ENCODE measurements around the gene FAM177B.
A peak's percentile ranks its signal among the peaks of the same experiment; 100 is the strongest.

Gene FAM177B

DNA sequence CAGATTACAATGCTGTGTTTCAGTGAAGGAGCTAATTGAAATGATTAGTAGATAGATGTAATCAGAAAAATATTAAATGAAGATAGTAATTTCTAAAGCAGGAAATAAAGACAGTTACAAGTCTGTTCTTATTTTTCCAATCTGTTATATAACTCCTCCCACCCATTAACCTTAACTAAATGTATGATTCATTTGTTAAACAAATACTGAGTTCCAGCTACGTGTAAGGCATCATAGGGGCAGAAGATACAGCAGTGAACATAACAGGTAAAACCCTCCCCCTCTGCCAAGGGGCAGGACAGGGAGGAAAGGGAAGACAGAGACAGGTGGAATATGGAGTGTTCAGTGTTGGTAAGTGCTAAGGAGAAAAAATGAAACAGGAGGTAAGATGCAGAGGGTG is at the start of gene FAM177B:
TSS of gene FAM177B (plus strand) at position 231 of the 400 bp plus-strand sequence. CDS start 9,344 bp downstream, outside the sequence.
- DNase-seq = no peak

DNA sequence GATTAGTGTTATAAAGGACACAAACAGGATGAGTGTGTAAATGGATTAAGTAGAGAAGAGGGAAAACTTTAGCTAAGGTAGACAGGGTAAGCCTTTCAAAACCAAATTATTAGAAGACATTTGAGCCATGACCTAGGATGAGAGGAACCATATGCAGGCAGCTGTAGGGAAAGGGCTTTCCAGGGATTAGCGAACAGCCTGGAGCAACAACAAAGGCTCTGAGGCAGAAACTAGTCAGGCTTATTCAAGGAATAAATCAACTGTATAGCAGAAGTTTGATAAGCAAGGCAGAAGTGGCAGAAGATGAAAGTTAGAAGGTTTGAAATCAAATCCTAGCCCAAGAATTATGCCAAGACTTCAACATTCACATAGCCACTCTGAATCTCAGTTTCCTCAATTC is 46.0 kb upstream of the FAM177B start:
- DNase-seq = no peak

DNA sequence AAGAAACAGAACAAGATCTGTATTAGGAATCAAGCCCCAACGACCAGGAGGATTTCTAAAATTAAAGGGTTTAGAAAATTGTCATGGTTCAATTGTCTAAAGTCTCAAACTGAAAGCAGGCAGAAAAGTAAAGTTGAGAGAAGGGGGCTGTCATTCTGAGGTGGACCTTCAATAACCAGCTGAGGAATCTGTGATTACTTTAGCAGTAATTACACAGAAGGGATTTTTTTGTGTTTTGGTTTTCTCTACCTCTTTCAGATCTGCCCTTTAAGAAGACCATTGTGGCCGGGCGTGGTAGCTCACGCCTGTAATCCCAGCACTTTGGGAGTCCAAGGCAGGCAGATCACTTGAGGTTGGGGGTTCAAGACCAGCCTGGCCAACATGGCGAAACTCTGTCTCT is 42.1 kb upstream of the FAM177B start:
- DNase-seq = no peak

DNA sequence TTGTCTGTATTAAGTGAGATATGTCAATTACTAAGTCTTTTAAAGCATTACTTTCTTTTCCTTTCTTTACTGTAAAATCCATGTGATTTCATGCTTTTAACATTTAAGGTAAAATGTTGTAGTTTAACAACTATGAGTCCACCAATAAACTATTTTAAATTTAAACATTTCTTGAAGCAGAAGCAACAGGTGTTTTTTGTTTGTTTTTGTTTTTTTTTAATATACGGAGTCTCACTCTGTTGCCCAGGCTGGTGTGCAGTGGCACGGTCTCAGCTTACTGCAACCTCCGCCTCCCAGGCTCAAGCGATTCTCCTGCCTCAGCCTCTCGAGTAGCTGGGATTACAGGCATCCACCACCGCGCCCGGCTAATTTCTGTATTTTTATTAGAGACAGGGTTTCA is 40.3 kb upstream of the FAM177B start:
- DNase-seq = no peak

DNA sequence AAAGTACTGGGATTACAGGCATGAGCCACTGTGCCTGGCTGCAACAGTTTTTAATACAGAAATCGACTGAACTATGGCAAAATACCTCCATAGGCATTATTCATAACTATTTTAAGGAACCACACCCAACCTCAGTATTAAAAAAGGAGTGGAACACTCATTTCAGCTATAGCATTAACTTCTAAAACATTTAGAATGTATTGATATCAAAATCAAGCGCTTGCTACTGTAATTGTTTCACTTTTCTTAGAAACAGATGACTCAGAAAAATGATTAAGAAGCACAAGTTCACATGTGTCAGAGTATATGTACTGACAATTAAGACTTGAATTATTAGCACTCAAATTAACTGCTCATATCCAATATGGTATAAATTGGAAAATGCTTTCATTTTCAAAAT is 39.8 kb upstream of the FAM177B start:
- DNase-seq = no peak

DNA sequence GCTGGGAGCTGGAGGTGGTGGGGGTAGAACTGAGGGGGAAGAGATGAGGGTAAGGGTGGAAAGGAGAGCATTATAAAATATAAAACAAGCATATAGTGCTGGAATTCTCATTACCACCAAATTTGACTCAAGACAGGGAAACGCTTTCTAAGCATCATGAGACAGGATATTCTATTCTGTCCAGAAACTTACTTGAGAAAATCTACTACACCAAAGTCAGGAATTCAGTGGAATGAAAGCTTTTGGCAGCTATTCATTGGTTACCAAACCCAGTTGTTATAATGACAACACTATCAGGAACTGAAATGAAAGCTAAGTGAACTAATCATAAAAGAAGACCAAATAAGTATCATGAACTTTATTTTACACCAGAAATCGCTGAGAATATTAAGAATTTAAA is 39.2 kb upstream of the FAM177B start:
- no peak for DNase-seq

DNA sequence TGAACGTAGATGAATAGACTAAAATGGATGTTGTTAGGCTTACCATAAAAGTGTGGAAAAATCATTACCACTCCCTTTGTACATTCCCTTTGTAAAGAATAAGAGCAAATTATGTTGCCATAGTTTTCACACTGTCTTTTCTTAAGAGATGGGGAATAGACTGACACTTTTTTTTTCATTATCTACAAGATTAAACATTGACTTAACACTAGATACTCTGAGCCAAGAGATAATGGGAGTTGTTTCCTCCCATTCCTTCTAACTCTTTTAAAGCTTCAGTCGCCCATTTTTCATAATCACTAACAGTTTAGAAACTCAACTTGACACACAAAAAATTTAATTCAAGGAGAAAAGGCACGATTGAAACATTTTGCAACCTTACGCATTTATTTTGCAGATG is 34.8 kb upstream of the FAM177B start:
- DNase-seq = no peak

DNA sequence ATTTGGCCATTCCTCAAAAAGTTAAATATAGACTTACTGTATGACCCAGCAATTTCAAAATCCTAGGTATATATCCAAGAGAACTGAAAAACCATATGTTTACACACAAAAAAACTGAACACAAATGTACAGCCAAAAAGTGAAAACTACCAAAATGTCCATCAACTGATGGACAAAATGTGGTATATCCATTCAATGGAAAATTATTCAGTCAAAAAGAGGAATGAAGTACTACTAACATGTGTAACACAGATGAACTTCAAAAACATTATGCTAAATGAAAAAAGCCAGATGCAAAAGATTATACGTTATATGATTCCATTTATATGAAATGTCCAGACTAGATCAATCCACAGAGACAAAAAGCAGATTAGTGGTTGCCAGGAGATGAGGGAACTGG is 32.7 kb upstream of the FAM177B start:
- no peak for DNase-seq

DNA sequence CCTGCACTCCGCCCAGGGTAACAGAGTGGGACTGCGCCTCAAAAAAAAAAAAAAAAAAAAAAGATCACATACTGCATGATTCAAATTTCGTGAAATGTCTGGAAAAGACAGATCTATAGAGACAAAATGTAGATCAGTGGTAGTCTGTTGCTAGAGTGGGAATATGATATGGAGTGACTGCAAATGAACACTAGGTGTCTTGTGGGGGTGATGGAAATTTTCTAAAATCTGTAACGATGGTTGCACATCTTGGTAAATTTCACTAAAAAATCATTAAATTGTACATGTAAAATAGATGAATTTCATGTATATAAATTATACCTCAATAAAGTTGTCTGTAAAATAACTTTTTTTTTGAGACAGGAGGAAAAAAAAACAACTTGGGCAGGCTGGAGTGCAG is 30.2 kb upstream of the FAM177B start:
- no peak for DNase-seq

DNA sequence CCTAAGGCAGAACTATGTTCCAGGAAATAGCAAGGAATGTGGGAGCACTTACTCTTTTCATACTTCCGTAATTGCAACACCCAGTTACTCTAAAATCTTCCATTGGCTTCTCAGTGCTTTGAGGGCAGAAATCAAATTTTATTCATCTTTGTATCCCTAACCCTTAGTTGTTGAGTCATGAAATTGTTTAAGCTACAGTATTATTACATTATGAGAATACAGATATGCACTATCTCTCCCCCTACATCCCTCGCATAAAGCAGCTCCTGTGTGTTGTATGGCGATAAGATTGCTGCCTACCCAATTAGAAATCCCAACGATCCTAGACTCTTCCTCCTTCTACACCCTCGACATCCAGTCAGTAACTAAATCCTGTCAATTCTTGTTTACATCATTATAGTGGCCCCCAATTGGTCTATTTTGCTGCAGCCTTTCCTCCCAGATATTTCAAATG is 27.3 kb upstream of the FAM177B start:
- DNase-seq = no peak

DNA sequence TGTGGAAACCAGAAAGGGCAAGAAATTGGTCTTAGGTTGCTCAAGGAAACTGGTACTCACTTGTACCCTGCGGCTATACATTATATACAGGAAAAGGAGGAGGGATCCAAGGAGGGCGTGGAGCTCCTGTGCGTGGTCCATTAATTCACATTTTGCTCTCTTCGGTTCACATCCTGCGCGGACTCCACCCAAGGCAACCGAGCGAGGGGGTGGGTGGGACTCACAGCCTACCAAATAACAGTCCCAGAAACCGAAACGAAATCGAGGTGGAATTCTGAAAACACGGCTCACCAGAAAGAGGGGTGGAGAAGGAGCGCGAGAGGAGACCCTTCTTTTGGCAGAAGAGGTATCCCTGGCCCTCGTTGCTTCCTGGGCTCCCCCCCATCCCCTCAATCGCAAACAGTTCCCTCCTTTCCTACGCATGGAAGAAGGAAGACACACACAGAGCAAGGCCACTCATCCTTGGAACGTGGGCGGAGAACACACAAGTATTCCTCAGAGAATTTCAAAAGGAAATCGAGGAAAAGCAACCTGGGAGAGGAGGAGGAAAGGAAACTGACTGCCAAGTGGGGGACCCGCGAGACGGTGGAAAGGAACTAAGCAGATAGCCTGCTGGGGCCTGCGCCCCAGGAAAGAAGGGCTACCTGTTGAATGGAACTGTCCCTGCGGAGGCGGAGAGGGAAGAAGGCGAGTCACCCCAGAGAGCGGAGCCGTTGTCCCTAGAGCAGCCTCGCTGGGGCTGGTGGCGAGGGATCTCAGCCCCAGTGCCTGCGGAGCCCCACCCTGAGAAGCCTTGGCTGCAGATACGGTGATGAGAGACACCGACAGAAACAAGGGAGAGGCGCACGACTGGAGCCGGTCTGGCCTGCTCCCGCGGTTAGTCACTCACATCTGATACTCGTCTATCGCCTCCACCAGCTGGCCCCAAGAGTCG is 25.4 kb upstream of the FAM177B start:
- DNase-seq = peak; percentile 54

DNA sequence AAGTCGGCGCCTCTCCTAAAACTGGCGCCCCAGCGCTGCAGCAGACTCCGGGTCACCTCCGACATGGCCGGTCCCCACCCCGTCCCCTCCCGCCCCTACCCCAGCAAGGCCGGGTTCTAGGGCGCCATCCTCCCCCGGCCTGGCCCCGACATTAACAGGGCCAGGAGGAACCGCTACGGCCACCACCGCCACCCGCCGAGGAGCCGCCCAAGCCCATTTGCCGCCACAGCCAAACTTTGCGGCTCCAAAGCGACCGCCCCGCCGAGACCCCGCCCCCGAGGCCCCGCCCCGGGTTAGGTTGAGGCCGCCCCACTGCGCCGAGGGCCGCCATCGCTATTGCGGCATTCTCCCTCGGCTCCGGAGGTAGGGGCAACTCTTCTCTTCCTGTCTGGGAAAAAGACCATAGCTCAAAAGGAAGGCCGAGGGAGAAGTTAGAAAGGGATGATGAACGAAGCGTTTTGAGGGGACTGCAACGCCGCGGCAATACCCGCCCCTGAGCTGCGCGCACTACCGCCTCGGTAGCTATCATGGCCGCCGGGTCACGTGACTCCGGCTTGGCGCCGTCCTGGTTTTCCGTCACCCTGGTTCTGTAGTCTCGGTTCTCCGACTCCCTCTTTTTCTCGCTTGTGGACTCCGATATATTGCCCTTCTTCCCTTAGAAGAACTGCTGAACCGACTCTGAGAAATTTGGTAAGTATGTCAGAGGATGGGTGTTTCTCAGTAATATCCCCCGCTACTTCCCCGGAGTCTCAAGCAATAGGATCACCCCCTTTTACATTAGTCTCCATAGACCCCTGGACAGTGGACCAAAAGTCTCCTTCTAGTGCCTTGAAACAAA is 24.5 kb upstream of the FAM177B start, which contains the start of the genes AIDA and BROX:
TSS of gene AIDA (minus strand) at position 239 of the 838 bp plus-strand sequence. CDS start at position 65, 174 bp downstream.
TSS of gene BROX (plus strand) at position 312 of the 838 bp plus-strand sequence. CDS start 3,136 bp downstream, outside the sequence.
- DNase-seq = peak; percentile 97

DNA sequence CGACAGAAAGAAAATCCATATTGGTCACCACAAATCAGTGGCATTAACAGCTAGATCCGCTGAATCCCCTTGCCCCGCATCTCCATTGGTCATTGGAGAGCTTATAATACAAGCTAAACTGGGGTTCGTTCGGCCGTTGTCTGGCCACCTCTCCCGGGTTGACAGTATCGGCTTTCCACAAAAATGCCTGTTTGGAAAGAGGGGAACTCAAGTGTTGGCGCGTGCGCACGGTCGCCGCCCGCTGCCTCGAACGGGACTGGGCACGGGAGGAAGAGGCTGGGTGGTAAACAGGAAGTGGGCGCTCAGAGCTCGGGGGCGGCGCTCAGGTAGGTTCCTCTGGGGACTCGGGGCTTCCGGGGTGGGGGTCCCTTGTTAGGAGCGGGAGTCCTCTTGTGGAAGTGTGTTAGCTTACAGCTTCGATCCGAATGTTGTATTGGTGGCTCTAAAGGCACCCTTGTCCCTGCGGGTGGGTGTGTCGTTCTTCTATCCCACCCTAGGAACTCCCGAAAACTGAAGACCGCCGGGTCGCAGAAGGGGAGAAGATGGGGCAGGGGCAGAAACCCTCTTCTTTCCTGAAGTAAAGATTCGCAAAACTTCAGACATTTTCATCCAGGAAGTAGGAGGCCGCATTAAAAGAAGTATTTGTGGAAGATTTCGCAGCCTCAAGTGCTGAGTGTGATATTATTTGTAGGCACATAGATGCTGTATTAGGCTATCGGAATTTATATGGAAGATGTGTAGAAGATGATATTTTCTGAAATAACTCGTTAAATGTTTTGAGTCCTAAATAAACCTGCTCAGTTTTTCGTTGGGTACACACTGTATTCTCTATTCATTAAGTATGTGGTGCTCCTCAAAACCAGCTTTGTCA is 23.7 kb upstream of the FAM177B start:
- peak; percentile 94 for DNase-seq

DNA sequence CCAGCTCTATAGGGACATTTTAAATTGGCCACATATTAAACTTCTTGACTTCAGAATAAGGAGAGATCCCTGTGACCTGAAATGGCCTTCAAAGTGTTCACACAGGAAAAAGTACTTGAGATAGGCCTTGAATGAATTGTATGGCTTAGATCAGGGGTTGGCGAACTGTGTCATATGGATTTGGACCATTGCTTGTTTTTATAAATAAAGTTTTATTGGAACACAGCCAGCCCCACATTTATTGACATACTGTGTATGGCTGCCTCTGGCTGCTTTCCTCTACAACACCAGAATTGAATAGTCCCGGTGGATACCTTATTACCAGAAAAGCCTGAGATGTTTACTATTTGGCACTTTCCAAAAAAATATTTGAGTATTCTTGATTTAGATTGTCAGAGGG is 20.6 kb upstream of the FAM177B start:
- no peak for DNase-seq

DNA sequence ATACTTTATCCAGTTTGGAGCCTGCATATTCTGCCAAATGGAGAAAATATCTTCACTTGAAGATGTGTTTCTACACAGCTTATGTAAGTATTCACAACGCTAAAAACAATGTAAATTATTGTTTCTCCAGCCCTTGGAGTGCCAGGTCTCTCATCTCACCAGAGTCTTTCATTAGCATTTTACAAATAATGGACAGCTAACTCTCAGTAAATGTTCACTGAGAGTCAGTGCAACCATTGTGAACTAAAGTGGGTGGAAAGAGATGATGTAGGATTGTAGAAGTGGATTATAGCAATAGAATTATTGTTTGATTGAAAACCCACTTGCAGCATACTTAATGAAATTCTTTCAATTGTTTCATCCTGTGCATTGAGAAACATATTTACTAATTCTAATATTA is 8.3 kb upstream of the FAM177B start:
- no peak for DNase-seq

DNA sequence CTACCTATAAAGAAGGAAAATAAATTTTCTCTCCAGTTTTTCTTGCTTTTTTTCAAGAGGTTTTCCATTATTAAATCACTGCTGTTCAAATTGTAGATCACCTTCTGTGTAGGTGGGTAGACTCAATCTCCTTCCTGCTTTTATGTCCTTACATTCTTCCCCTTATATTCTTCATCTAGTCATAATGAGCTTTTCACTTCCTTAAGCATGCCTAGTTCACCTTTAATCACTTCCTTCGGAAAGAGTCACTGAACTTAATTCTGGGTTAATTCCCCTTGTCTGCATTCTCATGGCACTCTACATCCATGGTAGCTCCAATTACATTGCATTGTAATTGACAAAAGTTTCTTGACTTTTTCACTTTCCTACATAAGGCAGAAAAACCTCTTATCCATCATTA is 6.1 kb upstream of the FAM177B start:
- DNase-seq = no peak

DNA sequence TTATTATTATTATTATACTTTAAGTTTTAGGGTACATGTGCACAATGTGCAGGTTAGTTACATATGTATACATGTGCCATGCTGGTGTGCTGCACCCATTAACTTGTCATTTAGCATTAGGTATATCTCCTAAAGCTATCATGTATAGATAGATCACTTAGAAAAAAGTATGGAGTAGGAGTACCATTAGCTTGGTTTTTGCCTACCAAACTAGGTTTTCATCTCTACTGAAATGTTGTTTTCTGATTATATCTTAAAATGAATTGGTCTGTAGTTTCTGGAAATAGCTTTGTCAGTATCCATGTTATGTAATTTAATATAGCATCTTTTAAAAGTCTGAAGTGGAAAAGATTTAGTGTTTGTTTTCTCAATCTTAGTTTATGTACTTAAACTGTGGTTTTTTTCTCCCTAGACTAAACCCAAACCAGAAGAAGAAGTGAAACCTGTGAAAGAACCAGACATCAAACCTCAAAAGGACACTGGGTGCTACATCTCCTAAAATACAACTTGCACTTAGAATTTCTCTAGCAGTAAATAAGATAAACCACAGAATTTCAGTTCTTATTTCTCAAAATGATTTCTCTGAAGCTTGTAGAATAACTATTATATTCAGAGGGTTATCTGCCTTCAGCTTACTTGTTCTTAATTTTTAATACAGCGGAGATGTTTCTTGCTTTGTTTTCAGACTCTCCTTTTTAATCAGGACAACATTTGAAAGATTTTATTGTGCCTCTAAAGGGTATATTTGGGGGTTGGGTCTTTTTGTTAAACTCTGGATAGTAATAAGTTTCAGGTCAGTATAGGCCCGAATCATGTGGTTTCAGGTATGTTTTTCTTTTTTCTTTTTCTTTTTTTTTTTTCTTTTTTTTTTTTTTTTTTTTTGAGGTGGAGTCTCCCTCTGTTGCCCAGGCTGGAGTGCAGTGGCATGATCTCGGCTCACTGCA is 4.5 kb upstream of the FAM177B start:
- no peak for DNase-seq

DNA sequence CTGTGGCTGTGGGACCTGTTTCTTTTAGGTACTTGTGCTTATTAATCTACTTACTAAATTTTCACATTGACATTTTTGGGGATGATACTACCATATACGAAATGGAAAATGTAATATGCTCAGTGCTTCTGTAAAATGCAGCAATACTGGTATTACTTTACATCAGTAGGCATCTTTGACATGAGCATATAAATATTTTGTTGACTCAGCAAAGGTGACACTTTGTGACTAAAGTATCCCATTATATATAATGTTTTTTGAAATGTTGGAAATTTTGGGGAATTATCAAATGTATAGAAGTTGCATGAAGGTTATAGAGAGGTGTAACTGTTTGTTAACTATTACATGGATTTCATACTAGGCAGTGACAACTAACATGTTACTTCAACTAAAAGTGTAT is 2.3 kb upstream of the FAM177B start:
- no peak for DNase-seq

DNA sequence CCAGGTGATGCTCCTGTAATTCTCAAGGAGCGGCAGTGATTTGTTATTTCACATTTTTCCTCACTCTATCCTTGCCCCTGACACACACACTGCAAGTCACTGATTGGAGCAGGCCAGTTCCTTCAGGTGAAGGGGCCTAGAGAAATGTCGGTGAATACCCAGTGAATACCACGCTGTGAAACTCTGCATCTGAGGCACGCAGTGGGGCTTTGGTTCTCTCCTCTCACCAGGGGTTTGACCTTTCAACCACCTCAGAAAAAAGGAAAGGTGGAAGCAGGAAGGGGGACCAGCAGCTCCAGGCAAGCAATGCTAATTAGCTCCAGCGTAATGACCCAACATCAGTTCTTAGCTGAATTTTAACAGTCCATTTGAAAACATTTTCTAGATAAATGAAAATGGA is 532 bp upstream of the FAM177B start:
- no peak for DNase-seq

DNA sequence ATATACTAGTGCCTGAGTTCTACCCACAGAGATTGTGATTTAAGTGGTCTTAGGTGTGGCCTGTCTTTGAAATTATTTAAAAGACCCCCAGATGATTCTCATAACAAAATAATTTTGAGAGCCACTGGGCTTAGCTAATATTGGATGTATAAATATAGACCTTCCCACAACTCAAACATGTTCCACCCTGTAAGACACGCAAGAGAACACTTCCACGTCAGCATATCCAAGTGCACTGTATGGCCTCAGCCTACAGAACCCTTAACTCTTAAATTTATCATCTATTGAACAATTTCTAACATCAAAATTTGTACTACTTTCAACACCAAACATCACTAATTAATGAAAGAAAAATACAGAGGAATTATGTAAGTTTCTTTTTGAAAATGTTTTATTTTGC is 2.5 kb downstream of the FAM177B start:
- DNase-seq = no peak

DNA sequence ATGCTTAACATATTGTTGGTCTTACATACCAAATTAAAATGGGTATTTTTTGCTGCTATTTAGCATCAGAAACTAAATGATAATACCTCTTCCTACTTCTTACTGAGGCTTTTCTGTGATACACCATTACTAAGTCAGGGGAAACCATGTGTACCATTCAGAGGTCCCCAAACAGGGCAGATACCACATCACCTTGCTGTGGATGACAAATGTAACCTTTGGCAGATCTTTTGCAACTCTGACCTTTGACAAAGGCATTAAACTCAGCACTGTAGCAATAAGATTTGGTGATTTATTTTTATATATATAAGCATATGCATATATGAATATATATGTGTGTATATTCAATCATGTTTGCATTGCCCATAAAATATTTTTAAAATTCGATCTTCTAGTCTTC is 2.9 kb downstream of the FAM177B start:
- DNase-seq = no peak

All from activated gamma-delta T cell treated with Interleukin-2 at 50 U/mL for 16 hours (primary cell).